ENCODE measurements around the gene SLC39A7.
A peak's percentile ranks its signal among the peaks of the same experiment; 100 is the strongest.

SLC39A7 gene

DNA sequence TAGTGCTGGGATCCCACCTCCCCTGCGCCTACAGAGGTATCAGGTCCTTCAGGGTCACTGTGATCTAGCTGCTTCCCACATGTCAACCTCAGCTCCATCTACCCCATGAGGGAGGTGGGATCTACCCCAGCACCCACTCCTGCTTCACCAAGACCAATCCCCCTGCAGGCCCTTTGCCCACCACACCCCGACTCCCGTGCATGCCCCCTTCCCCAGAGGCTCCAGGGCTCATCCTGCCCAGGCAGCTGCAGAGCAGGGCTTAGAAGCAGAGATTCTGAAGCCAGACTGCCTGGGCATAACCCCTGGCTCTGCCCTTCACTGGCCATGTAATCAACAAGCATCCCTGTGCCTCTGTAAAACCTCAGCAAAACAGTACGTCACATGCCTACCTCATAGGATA is 25.9 kb upstream of the SLC39A7 start:
- Mint-ChIP-seq H3K4me1 (peaks cover 17 to 18% of the 10 kb centered on the region in 2 donors), H3K27me3 (peaks cover 29 to 43% of the 10 kb centered on the region in 2 donors), H3K36me3 (no peaks in the 10 kb centered on the region), H3K9me3 (no peaks in the 10 kb centered on the region), H3K27ac (no peak overlapping the region), H3K4me3 (no peak overlapping the region)
- DNase-seq: no peak
- ATAC-seq (replicated peaks): no peak

DNA sequence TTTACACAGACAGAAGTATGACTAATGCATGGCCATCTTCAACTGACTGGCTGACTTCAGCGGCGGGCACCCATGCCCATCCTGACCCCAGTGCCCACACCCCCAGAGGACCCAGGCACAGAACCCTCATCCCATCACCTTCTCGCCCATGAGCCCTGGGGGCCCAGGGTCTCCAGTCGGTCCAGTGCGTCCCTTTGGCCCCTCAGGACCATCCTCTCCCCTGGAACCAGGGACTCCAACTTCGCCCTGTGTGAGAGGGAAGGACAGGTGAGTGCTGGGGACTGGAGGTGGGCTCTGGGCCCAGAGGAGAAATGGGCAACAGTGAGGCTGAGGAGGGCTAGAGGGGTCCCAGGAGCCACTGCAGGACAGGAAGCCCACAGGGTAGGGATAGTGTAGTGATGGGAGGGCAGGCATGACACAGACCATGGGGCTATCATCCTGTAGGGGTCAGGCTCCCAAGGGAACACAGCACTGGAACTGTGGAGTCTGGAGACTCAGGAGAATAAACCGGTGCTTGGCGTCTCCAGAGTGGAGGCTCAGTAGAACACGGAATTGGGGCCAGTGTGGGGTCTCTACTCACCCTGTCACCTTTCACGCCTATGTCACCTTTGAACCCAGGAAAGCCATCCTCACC is 25.1 kb upstream of the SLC39A7 start:
- peaks cover 29 to 43% of the 10 kb centered on the region in 2 donors for H3K27me3 Mint-ChIP-seq
- no peak for DNase-seq
- no peak overlapping the region for H3K27ac Mint-ChIP-seq
- no peaks in the 10 kb centered on the region for H3K9me3 Mint-ChIP-seq
- ATAC-seq (replicated peaks): no peak
- no peaks in the 10 kb centered on the region for H3K36me3 Mint-ChIP-seq
- H3K4me1 Mint-ChIP-seq: peaks cover 10% of the 10 kb centered on the region in 2 donors
- no peak overlapping the region for H3K4me3 Mint-ChIP-seq

DNA sequence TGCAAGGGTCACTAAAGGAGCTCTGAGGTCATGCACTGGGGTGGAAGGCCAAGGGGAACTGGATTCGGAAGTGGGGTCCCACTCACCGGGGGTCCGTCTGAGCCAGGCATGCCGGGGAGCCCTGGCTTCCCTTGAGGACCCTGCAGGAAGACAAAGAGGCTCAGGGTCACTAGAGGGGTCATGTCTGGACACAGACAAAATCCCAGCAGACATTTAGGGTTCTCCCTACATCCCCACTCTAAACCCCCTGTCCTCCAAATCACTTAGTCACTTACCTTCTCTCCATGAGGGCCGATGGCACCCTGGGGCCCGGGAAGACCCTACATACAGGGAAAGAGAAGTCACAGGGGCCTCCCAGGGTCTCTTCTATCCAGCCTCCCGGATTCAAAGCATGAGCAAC is 23.8 kb upstream of the SLC39A7 start:
- Mint-ChIP-seq H3K36me3 (no peaks in the 10 kb centered on the region), H3K27ac (no peak overlapping the region), H3K9me3 (no peaks in the 10 kb centered on the region), H3K4me3 (no peak overlapping the region), H3K4me1 (peaks cover 7% of the 10 kb centered on the region in 2 donors), H3K27me3 (peaks cover 29 to 43% of the 10 kb centered on the region in 2 donors)
- ATAC-seq (replicated peaks): no peak
- no peak for DNase-seq

DNA sequence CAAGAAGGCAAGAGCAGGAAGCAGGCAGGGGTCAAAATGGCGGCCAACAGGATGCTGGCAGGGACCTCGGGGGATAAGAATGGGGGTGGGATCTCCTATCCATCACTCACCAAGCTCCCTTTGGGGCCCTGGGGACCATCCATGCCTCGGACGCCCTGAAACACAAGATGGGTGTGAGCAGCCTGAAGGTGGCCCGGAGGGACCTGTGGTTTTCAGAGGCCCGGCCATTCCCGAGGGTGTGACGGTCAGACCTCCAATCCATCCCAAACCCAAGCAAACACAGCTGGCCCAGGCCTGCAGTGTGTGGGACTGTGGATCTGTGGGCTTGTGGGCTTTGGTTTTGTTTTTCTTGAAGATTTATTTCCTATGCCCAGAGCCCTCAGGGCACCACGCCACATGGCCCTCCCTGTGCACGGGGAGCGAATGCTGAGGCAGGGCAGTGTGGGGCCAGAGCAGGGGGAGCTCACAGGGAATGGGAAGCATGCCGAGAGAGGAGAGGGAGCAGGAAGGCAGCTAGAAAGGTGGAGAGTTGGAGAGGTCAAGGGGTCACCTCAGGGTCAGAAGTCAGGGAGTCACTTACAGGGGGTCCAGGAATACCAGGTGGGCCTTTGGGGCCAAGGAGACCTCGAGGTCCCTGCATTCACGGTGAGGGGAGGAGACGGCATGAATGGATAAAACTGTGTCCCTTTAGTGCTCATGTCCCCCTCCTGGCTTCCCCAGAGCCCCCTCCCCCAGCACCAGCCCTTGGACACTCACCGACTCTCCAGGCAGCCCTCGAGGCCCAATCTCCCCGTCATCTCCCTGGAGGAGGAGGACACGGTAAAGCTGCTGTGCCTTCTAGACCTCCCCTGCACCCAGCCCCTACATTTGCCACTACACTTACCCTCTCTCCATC is 22.9 kb upstream of the SLC39A7 start:
- Mint-ChIP-seq H3K36me3 (peaks cover 2 to 3% of the 10 kb centered on the region in 2 donors), H3K9me3 (peaks cover 2 to 3% of the 10 kb centered on the region in 2 donors), H3K27me3 (peaks cover 24 to 37% of the 10 kb centered on the region in 2 donors), H3K27ac (no peak overlapping the region), H3K4me3 (no peak overlapping the region), H3K4me1 (peaks cover 4% of the 10 kb centered on the region in 2 donors)
- no peak for DNase-seq
- no peak for ATAC-seq (replicated peaks)

DNA sequence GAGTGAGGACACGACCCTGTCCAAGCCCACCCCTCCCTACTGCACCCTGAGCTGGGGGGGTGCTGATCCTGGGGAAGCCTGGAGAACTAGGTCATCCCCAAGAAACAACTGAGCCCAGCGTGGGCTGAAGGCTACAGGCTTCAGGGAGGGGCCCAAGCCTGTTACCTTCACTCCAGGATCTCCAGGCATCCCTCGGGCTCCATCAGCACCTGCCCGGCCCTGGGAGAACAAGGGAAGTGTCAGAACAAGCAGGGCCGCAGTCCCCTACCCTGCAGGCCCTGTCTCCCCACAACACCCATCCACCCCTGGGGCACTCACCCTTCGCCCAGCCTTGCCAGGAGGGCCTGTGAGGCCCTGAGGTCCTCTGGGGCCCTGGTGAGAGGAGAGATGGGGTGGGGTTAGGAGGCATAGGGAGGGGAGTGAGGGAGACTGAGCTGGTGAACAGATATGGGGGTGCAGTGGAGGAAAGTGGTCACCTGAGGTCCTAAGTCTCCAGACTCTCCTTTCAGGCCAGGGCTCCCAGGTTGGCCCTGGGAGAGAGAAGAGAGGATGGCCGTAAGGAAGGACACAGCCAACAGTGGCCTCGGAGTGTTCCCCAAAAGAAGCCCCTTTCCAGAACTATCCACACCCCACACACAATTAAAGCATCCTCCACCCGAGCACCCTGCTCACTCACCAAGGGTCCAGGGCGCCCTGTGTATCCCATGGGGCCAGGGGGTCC is 21.8 kb upstream of the SLC39A7 start:
- Mint-ChIP-seq H3K27ac (no peak overlapping the region), H3K4me1 (peaks cover 12% of the 10 kb centered on the region in 2 donors), H3K36me3 (peaks cover 11 to 12% of the 10 kb centered on the region in 2 donors), H3K4me3 (no peak overlapping the region), H3K9me3 (peaks cover 11 to 13% of the 10 kb centered on the region in 2 donors), H3K27me3 (peaks cover 23 to 29% of the 10 kb centered on the region in 2 donors)
- DNase-seq: no peak
- ATAC-seq (replicated peaks): no peak

DNA sequence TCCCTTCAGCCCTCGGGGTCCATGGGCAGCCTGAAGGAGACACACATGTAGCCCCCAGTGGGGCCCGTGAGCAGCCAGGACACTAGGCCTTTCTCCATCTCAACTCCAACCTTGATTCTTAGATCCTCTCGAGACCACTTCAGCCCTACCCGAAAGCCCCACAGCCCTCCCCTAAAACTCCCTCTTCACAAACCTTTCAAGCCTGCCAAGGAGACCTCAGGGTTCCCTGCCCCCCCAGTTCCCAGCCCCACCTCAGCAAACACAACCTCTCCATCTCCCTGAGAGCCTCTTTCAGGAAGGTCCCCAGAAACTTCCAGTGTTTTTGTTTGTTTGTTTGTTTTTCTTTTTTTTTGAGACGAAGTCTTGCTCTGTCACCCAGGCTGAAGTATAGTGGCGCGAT is 19.5 kb upstream of the SLC39A7 start:
- DNase-seq (no peak), ATAC-seq (replicated peaks) (no peak)
- H3K27me3 Mint-ChIP-seq: peaks cover 21 to 30% of the 10 kb centered on the region in 2 donors
- peaks cover 17 to 20% of the 10 kb centered on the region in 2 donors for H3K36me3 Mint-ChIP-seq
- no peak overlapping the region for H3K27ac Mint-ChIP-seq
- peaks cover 12 to 15% of the 10 kb centered on the region in 2 donors for H3K4me1 Mint-ChIP-seq
- no peak overlapping the region for H3K4me3 Mint-ChIP-seq
- H3K9me3 Mint-ChIP-seq: peaks cover 11 to 13% of the 10 kb centered on the region in 2 donors

DNA sequence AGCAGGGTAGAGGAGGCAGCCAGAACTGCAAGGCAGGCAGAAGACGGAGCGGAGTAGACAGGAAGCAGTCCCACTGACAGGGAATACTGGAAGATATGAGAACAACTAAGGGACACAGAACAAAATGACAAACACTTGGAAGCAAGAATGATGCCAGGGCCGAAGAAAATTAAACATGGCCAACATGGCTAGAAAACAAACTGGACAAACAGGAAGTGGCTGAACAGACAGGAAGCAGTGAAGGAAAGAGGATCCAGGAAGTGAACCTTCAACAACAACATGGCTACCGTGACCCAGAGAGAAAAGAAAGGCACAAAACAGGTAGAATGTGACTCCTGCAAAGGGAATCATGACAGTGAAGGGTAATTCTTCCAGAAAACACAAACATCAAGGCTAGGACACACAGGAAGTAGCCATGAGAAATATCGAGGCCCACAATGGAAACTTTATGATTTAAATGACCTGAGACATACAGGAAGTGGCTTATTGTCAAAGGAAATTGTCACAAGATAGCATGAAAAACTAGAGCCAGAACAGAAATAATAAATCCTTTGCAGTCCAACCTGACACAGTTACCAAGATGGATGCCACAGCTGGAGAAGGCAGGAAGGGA is 17.5 kb upstream of the SLC39A7 start:
- DNase-seq: no peak
- Mint-ChIP-seq H3K27ac (peak overlapping the region; percentile 92), H3K9me3 (peaks cover 11 to 13% of the 10 kb centered on the region in 2 donors), H3K27me3 (peaks cover 32 to 37% of the 10 kb centered on the region in 2 donors), H3K36me3 (peaks cover 23 to 30% of the 10 kb centered on the region in 2 donors), H3K4me1 (peaks cover 22% of the 10 kb centered on the region in 2 donors), H3K4me3 (peak overlapping the region; percentile 19 to 52)
- peak; percentile 58 to 59 for ATAC-seq (replicated peaks)

DNA sequence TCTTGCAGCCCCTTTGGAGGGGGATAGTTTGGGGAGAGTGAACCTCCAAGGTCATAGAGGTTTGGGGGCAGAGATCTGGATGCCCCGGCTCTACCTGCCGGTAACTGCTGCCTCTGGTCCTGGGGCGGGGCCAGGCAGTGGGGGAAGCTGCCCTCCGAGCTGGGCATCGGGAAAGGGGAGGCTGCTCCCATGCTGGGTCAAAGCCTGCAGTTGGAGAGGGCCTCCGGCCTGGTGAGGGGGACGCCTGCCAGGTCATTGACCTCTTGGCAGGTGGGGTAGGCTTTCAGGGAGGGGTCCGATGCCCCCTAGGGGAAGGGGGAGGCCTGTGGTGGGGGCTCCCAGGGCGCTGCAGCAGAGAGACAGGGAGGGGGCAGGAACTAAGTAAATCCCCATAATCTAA is 15.5 kb upstream of the SLC39A7 start:
- DNase-seq (no peak), ATAC-seq (replicated peaks) (no peak)
- Mint-ChIP-seq H3K4me1 (peaks cover 22 to 24% of the 10 kb centered on the region in 2 donors), H3K4me3 (no peak overlapping the region), H3K36me3 (peaks cover 26 to 31% of the 10 kb centered on the region in 2 donors), H3K9me3 (peaks cover 11 to 13% of the 10 kb centered on the region in 2 donors), H3K27ac (no peak overlapping the region), H3K27me3 (peaks cover 40 to 54% of the 10 kb centered on the region in 2 donors)

DNA sequence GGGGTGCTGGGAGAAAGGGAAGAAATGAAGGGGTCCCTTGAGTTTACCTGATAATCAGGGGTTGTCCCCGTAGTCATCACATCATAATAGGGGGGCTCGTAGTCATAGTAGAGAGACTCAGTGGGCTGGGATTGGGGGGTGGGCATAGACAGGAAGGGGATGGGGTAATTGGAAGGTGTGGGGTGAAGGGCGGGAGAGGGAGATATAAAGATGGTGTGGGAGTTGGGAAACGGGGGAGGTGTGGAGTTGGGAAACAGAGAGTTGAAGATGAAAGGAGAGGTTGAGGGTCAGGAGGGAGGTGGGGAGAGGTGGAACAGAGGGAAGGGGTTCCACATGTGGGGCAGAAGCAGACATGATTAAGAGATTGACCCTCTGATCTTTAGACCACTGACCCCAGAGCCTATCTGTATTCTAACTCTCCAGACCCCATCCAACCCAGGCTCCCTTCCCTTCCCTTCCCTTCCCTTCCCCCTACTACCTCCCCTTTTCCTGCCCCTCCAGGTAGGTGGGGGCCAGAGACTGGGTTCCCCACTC is 14.9 kb upstream of the SLC39A7 start:
- ATAC-seq (replicated peaks): no peak
- no peak overlapping the region for H3K27ac Mint-ChIP-seq
- peaks cover 11 to 13% of the 10 kb centered on the region in 2 donors for H3K9me3 Mint-ChIP-seq
- no peak for DNase-seq
- H3K4me1 Mint-ChIP-seq: peaks cover 23 to 24% of the 10 kb centered on the region in 2 donors
- H3K36me3 Mint-ChIP-seq: peaks cover 26 to 31% of the 10 kb centered on the region in 2 donors
- H3K27me3 Mint-ChIP-seq: peaks cover 46 to 60% of the 10 kb centered on the region in 2 donors
- H3K4me3 Mint-ChIP-seq: no peak overlapping the region

DNA sequence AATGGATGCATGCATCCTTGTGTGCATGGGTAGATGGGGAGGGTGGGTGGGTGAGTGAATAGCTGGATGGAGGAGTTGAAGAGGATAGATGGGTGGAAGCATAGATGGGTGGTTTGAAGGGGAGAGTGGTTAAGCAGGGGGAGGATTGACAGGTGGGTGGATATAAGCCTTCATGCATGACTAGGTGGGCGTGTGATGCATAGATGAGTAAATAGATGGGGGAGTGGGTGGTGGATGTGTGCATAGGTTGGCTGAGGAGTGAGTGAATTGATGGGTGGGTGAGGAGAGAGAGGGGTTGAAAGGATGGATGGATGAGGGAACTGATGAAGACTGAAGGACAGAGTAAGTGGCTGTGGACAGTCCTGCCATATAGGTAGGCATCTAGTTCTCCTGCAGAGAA is 12.9 kb upstream of the SLC39A7 start:
- no peak overlapping the region for H3K27ac Mint-ChIP-seq
- H3K4me3 Mint-ChIP-seq: no peak overlapping the region
- peaks cover 55 to 73% of the 10 kb centered on the region in 2 donors for H3K27me3 Mint-ChIP-seq
- no peak for DNase-seq
- peaks cover 24 to 31% of the 10 kb centered on the region in 2 donors for H3K36me3 Mint-ChIP-seq
- ATAC-seq (replicated peaks): no peak
- peaks cover 9% of the 10 kb centered on the region in 2 donors for H3K9me3 Mint-ChIP-seq
- H3K4me1 Mint-ChIP-seq: peaks cover 29 to 38% of the 10 kb centered on the region in 2 donors

DNA sequence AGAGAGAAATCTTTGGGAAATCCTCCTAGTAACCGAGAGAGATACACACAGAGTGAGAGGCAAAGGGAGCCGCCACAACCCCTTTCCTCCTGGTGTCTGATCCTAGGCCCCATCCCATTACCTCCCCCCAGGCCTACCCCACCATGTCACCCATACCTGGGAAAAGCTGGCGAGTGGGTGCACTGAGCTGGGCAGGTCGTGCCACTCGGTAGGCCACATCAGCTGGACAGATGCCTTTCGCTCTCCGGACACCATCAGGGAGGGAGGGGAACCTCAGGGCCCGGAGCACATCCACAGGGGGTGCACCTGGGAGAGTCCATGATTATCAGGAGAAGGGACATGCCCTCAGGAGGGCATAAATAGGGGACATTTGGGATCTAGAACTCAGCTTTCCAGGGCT is 11.5 kb upstream of the SLC39A7 start:
- H3K4me1 Mint-ChIP-seq: peaks cover 27 to 40% of the 10 kb centered on the region in 2 donors
- H3K36me3 Mint-ChIP-seq: peaks cover 14 to 24% of the 10 kb centered on the region in 2 donors
- ATAC-seq (replicated peaks) (no peak), DNase-seq (no peak)
- peaks cover 55 to 73% of the 10 kb centered on the region in 2 donors for H3K27me3 Mint-ChIP-seq
- no peak overlapping the region for H3K27ac Mint-ChIP-seq
- no peaks in the 10 kb centered on the region for H3K9me3 Mint-ChIP-seq
- H3K4me3 Mint-ChIP-seq: no peak overlapping the region

DNA sequence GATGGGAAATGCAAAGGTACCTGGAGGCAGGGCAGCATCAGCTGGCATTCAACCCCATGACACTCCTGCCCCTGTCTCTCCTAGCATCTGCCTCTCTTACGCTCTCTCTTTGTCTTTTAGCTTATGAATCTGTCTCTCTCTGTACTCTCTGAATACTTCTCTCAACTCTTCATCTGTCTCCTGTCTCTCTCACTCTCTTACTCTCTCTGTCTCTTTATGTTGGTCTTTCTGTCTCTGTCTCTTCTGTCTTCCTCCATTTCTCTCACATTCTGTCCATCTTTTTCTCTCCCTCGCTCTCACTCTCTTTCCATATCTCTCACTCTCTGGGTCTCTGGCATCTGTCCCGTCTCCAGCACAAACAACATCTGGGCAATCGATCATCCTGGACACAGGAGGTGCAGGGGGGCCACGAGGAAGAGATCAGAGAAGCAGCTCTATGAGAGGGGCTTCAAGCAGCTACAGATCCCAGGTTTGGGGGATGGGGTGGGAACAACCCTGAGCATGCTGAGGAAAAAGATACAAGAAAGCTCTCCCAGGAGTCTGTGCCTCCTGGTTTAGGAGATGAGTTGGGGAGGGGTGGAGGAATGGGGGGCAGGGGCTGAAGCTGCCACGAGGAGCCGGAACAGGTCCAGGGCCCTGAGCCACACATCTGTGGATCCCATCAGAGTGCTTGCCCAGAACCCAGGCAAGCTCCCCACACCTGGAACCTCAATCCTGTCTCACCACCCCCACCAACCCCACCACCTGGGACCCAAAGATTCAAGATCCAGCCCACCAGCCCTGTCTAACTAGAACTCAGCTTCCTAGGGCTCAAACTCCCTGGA is 10.8 kb upstream of the SLC39A7 start:
- ATAC-seq (replicated peaks) (no peak), DNase-seq (no peak)
- Mint-ChIP-seq H3K4me1 (peaks cover 24 to 40% of the 10 kb centered on the region in 2 donors), H3K27ac (no peak overlapping the region), H3K4me3 (no peak overlapping the region), H3K36me3 (peaks cover 14 to 25% of the 10 kb centered on the region in 2 donors), H3K9me3 (no peaks in the 10 kb centered on the region), H3K27me3 (peaks cover 48 to 66% of the 10 kb centered on the region in 2 donors)

DNA sequence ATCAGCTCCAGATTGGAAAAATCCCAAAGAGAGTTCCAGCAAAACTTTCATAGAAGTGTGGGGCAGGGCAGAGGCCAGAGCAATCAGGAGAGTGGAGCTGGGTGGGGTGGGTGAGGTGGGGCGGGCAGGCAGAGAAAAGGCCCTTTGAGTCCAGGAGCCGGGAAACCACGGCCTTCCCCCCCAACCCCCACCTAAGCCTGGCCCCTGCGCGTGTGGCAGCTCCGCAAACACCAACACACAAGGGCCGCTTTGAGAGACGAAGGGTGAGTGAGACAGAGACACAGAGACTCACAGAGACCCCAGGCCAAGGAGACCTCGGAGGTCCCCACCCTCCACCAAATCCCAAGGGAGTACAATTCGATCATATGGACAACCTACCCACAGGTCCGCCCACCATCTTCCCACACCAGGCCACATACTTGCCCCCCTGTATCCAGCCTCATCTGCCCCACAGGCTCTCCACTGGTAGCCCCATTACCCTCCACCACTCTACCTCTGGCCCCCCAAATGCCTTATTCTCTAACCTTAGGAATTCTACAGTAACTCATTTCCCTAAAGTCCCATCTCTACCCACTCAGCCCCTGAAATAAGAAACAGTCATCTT is 10.1 kb upstream of the SLC39A7 start:
- Mint-ChIP-seq H3K4me3 (no peak overlapping the region), H3K27ac (no peak overlapping the region), H3K4me1 (peaks cover 24 to 40% of the 10 kb centered on the region in 2 donors), H3K9me3 (no peaks in the 10 kb centered on the region), H3K27me3 (peaks cover 43 to 59% of the 10 kb centered on the region in 2 donors), H3K36me3 (peaks cover 19 to 31% of the 10 kb centered on the region in 2 donors)
- ATAC-seq (replicated peaks) (no peak), DNase-seq (no peak)
